ENCODE results near the gene CD300LG. TPM values are rescaled to one million over a fixed set of nuclear protein-coding genes. Genes with fewer than 3 reads are reported as not detected.

Gene CD300LG
- total RNA-seq, 1 experiment from 2014 or later, result not detected

DNA sequence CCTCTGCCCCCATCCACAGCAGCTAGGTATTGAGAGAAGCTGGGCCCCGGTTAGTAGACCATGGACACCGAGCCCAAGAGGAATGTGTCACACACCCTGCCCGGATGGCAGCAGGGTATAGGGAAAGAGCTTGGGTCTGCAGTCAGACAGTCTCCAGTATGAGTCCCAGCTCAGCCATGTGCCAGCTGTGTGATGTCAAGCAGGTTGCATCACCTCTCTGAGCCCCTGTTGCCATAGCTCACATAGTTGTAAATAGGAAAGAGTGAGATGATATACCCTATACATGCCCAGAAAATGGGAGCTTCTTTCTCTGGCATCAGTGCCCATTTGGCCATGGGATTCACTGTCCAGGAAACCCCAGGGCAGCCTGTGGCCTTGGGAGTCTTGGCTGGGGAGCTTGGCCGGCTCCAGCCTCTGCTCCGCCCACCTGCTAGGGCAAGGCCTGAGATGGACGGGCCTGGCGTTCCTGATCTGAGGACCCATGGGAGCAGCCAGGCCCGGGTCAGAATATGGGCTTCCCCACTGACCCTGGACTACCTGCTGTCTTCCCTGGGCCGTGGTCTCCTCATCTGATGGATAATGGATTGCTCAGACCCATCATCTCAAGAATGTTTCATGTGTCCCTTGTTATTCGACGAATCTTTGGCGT lies 13.2 kb downstream of the CD300LG start:
- H3K9me3 ChIP-seq (ENCODE audit: control insufficient read depth in 1 of 2, insufficient read depth in 1 of 2, low read depth in 1 of 2, low read length in 2 of 2), result no peaks in the 10 kb centered on the region
- H3K9ac ChIP-seq (ENCODE audit: low read length), result no peak overlapping the region
- DNase-seq (ENCODE audit: low read depth, low spot score) (no peak), ATAC-seq (no peak)
- H3K4me3 ChIP-seq (replicated peaks in 1 of 2; ENCODE audit: low read depth in 1 of 2, low read length in 2 of 2), result no peak overlapping the region
- H4K20me1 ChIP-seq (ENCODE audit: insufficient read depth), result no peaks in the 10 kb centered on the region
- no peaks in the 10 kb centered on the region for H3K9me2 ChIP-seq (ENCODE audit: insufficient read depth)
- H3K4me1 ChIP-seq (ENCODE audit: control insufficient read depth in 1 of 2, insufficient read depth in 2 of 2, low read length in 2 of 2), result no peaks in the 10 kb centered on the region
- no peaks in the 10 kb centered on the region for H3K79me2 ChIP-seq (ENCODE audit: insufficient read depth, low read length)
- no peak overlapping the region for H2AFZ ChIP-seq (ENCODE audit: low read depth, low read length, poor library complexity, severe bottlenecking)
- RAD21 ChIA-PET (ENCODE audit: low non-redundant PET in 1 of 2, low total read pairs in 2 of 2, uncharacterized antibody in 2 of 2, unreplicated experiment in 2 of 2), result no interaction called here
- intact Hi-C loops (cut with micrococcal nuclease), result no loop called here
- no peak overlapping the region for H3K27ac ChIP-seq (ENCODE audit: low read depth, low read length)
- TF ChIP-seq, protein P1, sequence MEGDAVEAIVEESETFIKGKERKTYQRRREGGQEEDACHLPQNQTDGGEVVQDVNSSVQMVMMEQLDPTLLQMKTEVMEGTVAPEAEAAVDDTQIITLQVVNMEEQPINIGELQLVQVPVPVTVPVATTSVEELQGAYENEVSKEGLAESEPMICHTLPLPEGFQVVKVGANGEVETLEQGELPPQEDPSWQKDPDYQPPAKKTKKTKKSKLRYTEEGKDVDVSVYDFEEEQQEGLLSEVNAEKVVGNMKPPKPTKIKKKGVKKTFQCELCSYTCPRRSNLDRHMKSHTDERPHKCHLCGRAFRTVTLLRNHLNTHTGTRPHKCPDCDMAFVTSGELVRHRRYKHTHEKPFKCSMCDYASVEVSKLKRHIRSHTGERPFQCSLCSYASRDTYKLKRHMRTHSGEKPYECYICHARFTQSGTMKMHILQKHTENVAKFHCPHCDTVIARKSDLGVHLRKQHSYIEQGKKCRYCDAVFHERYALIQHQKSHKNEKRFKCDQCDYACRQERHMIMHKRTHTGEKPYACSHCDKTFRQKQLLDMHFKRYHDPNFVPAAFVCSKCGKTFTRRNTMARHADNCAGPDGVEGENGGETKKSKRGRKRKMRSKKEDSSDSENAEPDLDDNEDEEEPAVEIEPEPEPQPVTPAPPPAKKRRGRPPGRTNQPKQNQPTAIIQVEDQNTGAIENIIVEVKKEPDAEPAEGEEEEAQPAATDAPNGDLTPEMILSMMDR (IDR thresholded peaks at IDR 0.05 in 2 of 3, conservative IDR thresholded peaks at IDR 0.05 in 1 of 3; ENCODE audit: borderline replicate concordance in 1 of 3, insufficient read depth in 1 of 3, low read depth in 2 of 3, low read length in 2 of 3), result no peak
- TF ChIP-seq SRF (IDR thresholded peaks at IDR 0.05; ENCODE audit: low read depth), result no peak
- no peak for TF ChIP-seq SIN3A (IDR thresholded peaks at IDR 0.05; ENCODE audit: low read depth)
- TF ChIP-seq POLR2AphosphoS5 (IDR thresholded peaks at IDR 0.05; ENCODE audit: low read depth, low read length), result no peak
- TF ChIP-seq ZNF274 (IDR thresholded peaks at IDR 0.05; ENCODE audit: low read depth, low read length), result no peak
- no peak for TF ChIP-seq CEBPB (IDR thresholded peaks at IDR 0.05; ENCODE audit: low read depth)
- H3K36me3 ChIP-seq (ENCODE audit: control insufficient read depth in 1 of 2, insufficient read depth in 2 of 2, low read length in 2 of 2), result no peaks in the 10 kb centered on the region
- no peaks in the 10 kb centered on the region for H3K27me3 ChIP-seq (ENCODE audit: insufficient read depth, low read length)
- POLR2A ChIA-PET, result interaction anchor here (0.5 kb wide), 1 partner anchor 120 kb away, joined by 3 read pairs; no protein-coding TSS in a partner anchor
- CTCF ChIA-PET, result interaction anchor here (1.2 to 1.5 kb wide), 2 partner anchors 14 to 21 kb away, joined by 4 to 7 read pairs; partner anchors contain the start of gene CD300LG
- H3K4me2 ChIP-seq (ENCODE audit: low read length), result no peak overlapping the region
- BruUV-seq (replicated peaks), result no TSS peak
